Activated CD8-positive, alpha-beta T cell treated with anti-CD3 and anti-CD28 coated beads, Interleukin-2, amount 10 ng/mL, durations not matched to agents 7 days and 5 days (primary cell): ENCODE data around the gene DLGAP3. TPM values are rescaled to one million over a fixed set of nuclear protein-coding genes. Genes with fewer than 3 reads are reported as not detected.

Source experiments
- ATAC-seq: fragments of 150-1000 bp; cut with Tn5 transposase; one replicate; pipeline ENCODE4 v1.10.0; 2021; ENCODE audit warnings: moderate library complexity
- CTCF ChIA-PET: fragments of 350-600 bp; sonication (Branson Sonifier 250); formaldehyde crosslinking; loops from one replicate; lab custom pipeline; 2021; ENCODE audit warnings: antibody characterized with exemption; lab: Charles Lee
- POLR2A ChIA-PET: fragments of 350-600 bp; sonication (Branson Sonifier 250); formaldehyde crosslinking; loops from one replicate; lab custom pipeline; 2021; ENCODE audit warnings: antibody characterized with exemption; lab: Charles Lee
- DNase-seq: peaks from one replicate; pipeline ENCODE4 v3.0.0-alpha.2; 2020
- H3K27ac Mint-ChIP-seq: one replicate; pipeline ENCODE4 v1.8.0; 2021; ENCODE audit warnings: mild to moderate bottlenecking, mixed read lengths
- H3K27me3 Mint-ChIP-seq: one replicate; pipeline ENCODE4 v1.8.0; 2021; ENCODE audit warnings: low read depth, mixed read lengths
- H3K36me3 Mint-ChIP-seq: one replicate; pipeline ENCODE4 v1.8.0; 2021; ENCODE audit warnings: low read depth, mixed read lengths
- H3K4me1 Mint-ChIP-seq: one replicate; pipeline ENCODE4 v1.8.0; 2021; ENCODE audit warnings: low read depth, mixed read lengths
- H3K4me3 Mint-ChIP-seq: one replicate; pipeline ENCODE4 v1.8.0; 2021; ENCODE audit warnings: mild to moderate bottlenecking, mixed read lengths
- H3K9me3 Mint-ChIP-seq: one replicate; pipeline ENCODE4 v1.8.0; 2022; ENCODE audit warnings: mixed read lengths; ENCODE audit not compliant: insufficient read depth
- total RNA-seq, 2 experiments: library from RNA; stranded (reverse); gene quantifications; one replicate each; pipeline ENCODE4 v1.2.3, GENCODE V29; 2021

The DLGAP3 gene
- total RNA-seq, 2 experiments from 2014 or later = 0.29 to 0.39 TPM

DNA sequence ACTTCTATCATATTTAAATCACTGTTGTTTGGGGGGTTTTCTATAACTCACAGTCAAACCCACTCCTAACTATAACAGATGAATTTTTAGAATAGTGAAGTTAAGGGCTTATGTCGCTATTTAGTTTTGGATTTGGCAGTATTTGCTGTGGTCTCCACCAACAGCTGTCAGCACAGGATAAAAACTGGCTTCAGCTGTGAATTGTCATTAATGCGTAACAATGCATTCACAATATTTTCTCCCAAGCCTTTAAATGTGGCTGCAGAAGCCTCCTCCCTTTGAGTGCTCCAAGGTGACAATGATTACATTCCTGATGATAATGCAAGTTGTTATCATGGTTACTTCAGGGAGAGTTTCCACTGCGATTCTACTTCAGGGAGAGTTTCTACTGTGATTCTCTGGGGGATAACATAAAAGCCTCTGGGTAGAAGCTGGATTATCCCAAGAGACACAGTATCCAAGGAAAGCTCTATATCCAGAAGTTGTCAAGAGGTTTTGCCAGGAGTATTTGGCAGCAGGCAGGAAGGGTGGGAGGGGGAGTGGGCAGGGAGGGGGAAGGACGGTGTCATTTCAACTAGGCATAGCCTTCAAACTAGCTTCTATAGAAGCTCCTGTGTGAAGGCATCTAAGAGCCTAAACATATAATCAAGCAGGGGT lies 55.0 kb downstream of the DLGAP3 start:
- Mint-ChIP-seq H3K36me3 (no peaks in the 10 kb centered on the region), H3K27me3 (peaks cover 44% of the 10 kb centered on the region), H3K27ac (no peak overlapping the region), H3K4me3 (no peak overlapping the region), H3K4me1 (peaks cover 7% of the 10 kb centered on the region), H3K9me3 (no peaks in the 10 kb centered on the region)
- ATAC-seq = no peak
- POLR2A ChIA-PET = no interaction called here
- DNase-seq = no peak
- CTCF ChIA-PET = interaction anchor here (2.3 kb wide), 1 partner anchor 8 kb away, joined by 11 read pairs; no protein-coding TSS in a partner anchor

DNA sequence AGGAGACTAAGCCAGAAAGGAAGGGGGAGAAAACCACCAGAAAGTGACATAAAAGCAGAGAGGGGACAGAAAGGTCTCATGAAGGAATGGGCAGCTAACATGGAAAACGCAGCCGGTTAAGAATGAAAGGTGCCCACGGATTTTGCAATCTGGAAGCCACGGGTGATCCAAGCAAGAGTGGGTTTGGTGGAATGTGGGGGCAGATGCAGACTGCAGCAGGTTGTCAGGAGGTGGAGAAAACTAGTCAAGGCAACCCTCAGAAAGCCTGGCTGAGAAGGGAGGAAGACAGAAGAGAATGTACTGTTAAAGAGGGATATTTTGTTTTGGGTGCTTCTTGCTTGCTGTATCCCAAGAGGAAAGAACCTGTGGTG lies 57.3 kb downstream of the DLGAP3 start:
- no peak for ATAC-seq
- Mint-ChIP-seq H3K36me3 (no peaks in the 10 kb centered on the region), H3K9me3 (no peaks in the 10 kb centered on the region), H3K27me3 (peaks cover 47% of the 10 kb centered on the region), H3K4me1 (peaks cover 7% of the 10 kb centered on the region), H3K4me3 (no peak overlapping the region), H3K27ac (no peak overlapping the region)
- ChIA-PET CTCF (interaction anchor here (1.1 to 9.4 kb wide), 2 partner anchors 17 to 207 kb away, joined by 3 to 147 read pairs; partner anchors contain the start of gene ZMYM1), POLR2A (no interaction called here)
- no peak for DNase-seq

- Mint-ChIP-seq H3K36me3 (no peaks in the 10 kb centered on the region), H3K4me3 (no peak overlapping the region), H3K9me3 (no peaks in the 10 kb centered on the region), H3K27ac (no peak overlapping the region), H3K4me1 (peaks cover 7% of the 10 kb centered on the region), H3K27me3 (peaks cover 43% of the 10 kb centered on the region)
- no peak for DNase-seq
- POLR2A ChIA-PET = no interaction called here
- no peak for ATAC-seq
- CTCF ChIA-PET = interaction anchor here (1.1 to 9.4 kb wide), 2 partner anchors 17 to 207 kb away, joined by 3 to 147 read pairs; partner anchors contain the start of gene ZMYM1
Observed at GRCh38 chr1:34871443-34872132, 57.9 kb downstream of the DLGAP3 start.

DNA sequence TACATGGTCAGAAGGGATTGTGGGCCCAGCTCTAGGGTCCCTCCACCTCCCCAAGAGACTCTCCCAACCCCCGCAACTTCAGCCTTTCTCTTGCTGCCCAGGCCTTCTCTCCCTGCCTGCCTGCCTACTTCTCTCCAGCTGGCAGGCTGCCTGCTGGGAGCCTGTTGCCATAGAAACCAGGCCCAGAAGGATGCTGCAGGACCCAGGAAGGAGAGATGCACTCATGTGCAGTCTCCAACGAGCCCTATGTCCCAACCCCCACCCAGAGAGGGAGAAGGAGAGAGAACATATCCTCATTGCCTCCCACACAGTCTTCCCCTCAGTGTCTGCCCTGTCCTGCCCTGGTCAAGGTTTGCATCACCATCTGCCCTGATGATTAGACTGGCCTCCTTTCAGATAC lies 59.1 kb downstream of the DLGAP3 start:
- ChIA-PET CTCF (interaction anchor here (2.6 to 9.4 kb wide), 2 partner anchors 11 to 16 kb away, joined by 8 to 147 read pairs; partner anchors contain the start of gene SMIM12), POLR2A (no interaction called here)
- Mint-ChIP-seq H3K36me3 (no peaks in the 10 kb centered on the region), H3K27ac (no peak overlapping the region), H3K4me3 (no peak overlapping the region), H3K27me3 (peaks cover 35% of the 10 kb centered on the region), H3K4me1 (peaks cover 7% of the 10 kb centered on the region), H3K9me3 (no peaks in the 10 kb centered on the region)
- ATAC-seq (no peak), DNase-seq (no peak)

GRCh38 chr1:34869760-34870159 lies 59.7 kb downstream of the DLGAP3 start:
- CTCF ChIA-PET = interaction anchor here (2.6 to 9.4 kb wide), 2 partner anchors 10 to 15 kb away, joined by 8 to 147 read pairs; partner anchors contain the start of gene SMIM12
- no peak overlapping the region for H3K4me3 Mint-ChIP-seq
- no peaks in the 10 kb centered on the region for H3K36me3 Mint-ChIP-seq
- POLR2A ChIA-PET = no interaction called here
- ATAC-seq (no peak), DNase-seq (no peak)
- H3K4me1 Mint-ChIP-seq = peaks cover 13% of the 10 kb centered on the region
- H3K9me3 Mint-ChIP-seq = no peaks in the 10 kb centered on the region
- H3K27ac Mint-ChIP-seq = no peak overlapping the region
- peaks cover 34% of the 10 kb centered on the region for H3K27me3 Mint-ChIP-seq

DNA sequence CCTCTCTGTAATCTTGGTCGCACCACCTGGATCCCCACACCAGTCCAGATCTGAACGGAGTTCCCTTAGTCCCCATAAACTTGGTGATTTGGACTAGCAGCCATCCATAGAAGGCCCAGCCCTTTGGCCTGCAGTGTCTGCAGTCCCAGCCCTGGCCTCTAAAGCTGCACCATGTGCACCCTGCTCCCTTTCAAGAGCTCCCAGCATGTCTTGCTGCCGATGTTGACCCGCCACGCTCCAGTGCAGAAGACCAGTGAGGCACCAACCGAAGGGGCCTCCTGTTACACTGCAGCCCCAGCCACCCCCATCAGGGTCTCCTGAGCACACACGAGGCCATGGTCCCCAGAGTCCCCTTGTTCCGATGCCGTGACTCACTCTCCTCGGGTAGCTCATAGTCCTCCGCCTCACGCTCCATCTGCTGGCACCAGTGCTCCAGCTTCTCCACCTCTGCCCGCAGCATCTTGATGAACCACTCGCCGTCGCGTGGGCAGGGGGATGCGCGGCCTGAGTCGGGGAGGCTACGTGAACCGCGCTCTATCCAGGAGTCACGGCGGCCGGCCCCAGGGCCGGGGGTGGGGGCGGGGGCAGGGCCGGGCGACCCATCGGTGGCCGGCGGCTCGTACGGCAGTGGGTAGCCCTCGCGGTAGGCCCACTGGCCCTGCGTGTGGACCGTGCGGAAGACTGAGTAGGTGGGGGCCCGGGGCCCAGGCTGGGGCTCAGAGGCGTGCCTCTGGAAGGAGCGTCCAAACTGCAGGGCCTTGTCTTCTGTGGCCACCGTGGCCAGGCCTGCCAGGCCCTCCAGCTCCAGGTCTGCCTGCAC lies 61.0 kb downstream of the DLGAP3 start:
- no peaks in the 10 kb centered on the region for H3K9me3 Mint-ChIP-seq
- ATAC-seq = no peak
- CTCF ChIA-PET = interaction anchor here (2.6 to 9.4 kb wide), 3 partner anchors 9 to 57 kb away, joined by 7 to 147 read pairs (median 8); partner anchors contain the start of gene SMIM12

GRCh38 chr1:34867415-34867814 lies 62.0 kb downstream of the DLGAP3 start:
- Mint-ChIP-seq H3K27ac (no peak overlapping the region), H3K9me3 (no peaks in the 10 kb centered on the region), H3K36me3 (no peaks in the 10 kb centered on the region), H3K4me3 (peak overlapping the region; percentile 20), H3K27me3 (peaks cover 20% of the 10 kb centered on the region), H3K4me1 (peaks cover 37% of the 10 kb centered on the region)
- CTCF ChIA-PET = interaction anchor here (0.9 to 9.4 kb wide), 12 partner anchors 7 to 340 kb away, joined by 3 to 147 read pairs (median 7); partner anchors contain the start of gene TMEM35B
- POLR2A ChIA-PET = interaction anchor here (1.9 kb wide), 1 partner anchor 15 kb away, joined by 8 read pairs; no protein-coding TSS in a partner anchor
- ATAC-seq = no peak
- no peak for DNase-seq

More for the DNA sequence above, 61.0 kb downstream of the DLGAP3 start:
- peaks cover 25% of the 10 kb centered on the region for H3K27me3 Mint-ChIP-seq
- no peak overlapping the region for H3K4me3 Mint-ChIP-seq
- no peaks in the 10 kb centered on the region for H3K36me3 Mint-ChIP-seq
- H3K4me1 Mint-ChIP-seq = peaks cover 27% of the 10 kb centered on the region
- POLR2A ChIA-PET = interaction anchor here (0.6 to 1.1 kb wide), 2 partner anchors 9 to 16 kb away, joined by 3 to 5 read pairs; partner anchors contain the start of gene SMIM12
- no peak overlapping the region for H3K27ac Mint-ChIP-seq
- DNase-seq = no peak

DNA sequence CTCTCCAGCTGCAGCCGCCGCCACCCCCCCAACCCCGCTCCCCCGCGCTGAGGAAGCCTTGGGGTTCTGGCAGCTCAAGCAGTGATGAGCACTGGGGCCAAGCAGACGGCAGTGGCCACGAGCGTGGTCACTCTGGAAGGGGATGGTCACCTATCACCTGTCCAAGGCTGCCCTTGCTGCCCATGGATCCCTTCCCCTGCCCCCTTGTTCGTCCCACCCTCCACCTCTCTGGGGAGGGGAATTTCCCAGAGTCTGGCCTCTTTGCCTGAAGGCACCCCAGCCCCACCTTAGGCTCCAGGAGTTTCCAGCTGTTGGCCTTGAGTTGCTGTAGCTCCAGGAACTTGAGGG lies 62.7 kb downstream of the DLGAP3 start:
- CTCF ChIA-PET = interaction anchor here (0.8 to 9.4 kb wide), 20 partner anchors 8 to 400 kb away, joined by 3 to 147 read pairs (median 6); partner anchors contain the start of genes TMEM35B and ZMYM6
- Mint-ChIP-seq H3K9me3 (no peaks in the 10 kb centered on the region), H3K4me1 (peaks cover 40% of the 10 kb centered on the region), H3K36me3 (no peaks in the 10 kb centered on the region), H3K27me3 (peaks cover 13% of the 10 kb centered on the region), H3K4me3 (peak overlapping the region; percentile 75), H3K27ac (peak overlapping the region; percentile 90)
- POLR2A ChIA-PET = interaction anchor here (0.5 to 1.9 kb wide), 3 partner anchors 14 to 119 kb away, joined by 3 to 8 read pairs (median 8); no protein-coding TSS in a partner anchor
- no peak for ATAC-seq
- no peak for DNase-seq

GRCh38 chr1:34865981-34866761 lies 63.3 kb downstream of the DLGAP3 start:
- H3K4me1 Mint-ChIP-seq = peaks cover 38% of the 10 kb centered on the region
- H3K4me3 Mint-ChIP-seq = peak overlapping the region; percentile 75
- no peaks in the 10 kb centered on the region for H3K36me3 Mint-ChIP-seq
- no peaks in the 10 kb centered on the region for H3K9me3 Mint-ChIP-seq
- peak; percentile 72 for ATAC-seq
- ChIA-PET POLR2A (interaction anchor here (0.5 to 1.9 kb wide), 3 partner anchors 13 to 119 kb away, joined by 3 to 8 read pairs (median 8); no protein-coding TSS in a partner anchor), CTCF (interaction anchor here (0.8 to 9.4 kb wide), 20 partner anchors 9 to 401 kb away, joined by 3 to 147 read pairs (median 6); partner anchors contain the start of genes TMEM35B and ZMYM6)
- peak overlapping the region; percentile 90 for H3K27ac Mint-ChIP-seq
- peak; percentile 92 for DNase-seq
- peaks cover 7% of the 10 kb centered on the region for H3K27me3 Mint-ChIP-seq

GRCh38 chr1:34865573-34865972 lies 63.9 kb downstream of the DLGAP3 start:
- H3K4me3 Mint-ChIP-seq = peak overlapping the region; percentile 16
- ATAC-seq (no peak), DNase-seq (no peak)
- peaks cover 4% of the 10 kb centered on the region for H3K27me3 Mint-ChIP-seq
- ChIA-PET POLR2A (interaction anchor here (1.0 to 1.6 kb wide), 2 partner anchors 19 to 328 kb away, joined by 3 to 8 read pairs; partner anchors contain the start of gene SFPQ), CTCF (interaction anchor here (1.1 to 9.4 kb wide), 10 partner anchors 9 to 699 kb away, joined by 3 to 147 read pairs (median 8); partner anchors contain the start of genes TMEM35B and ZMYM6)
- peak overlapping the region; percentile 65 for H3K27ac Mint-ChIP-seq
- H3K9me3 Mint-ChIP-seq = no peaks in the 10 kb centered on the region
- H3K4me1 Mint-ChIP-seq = peaks cover 36% of the 10 kb centered on the region
- no peaks in the 10 kb centered on the region for H3K36me3 Mint-ChIP-seq
